HepG2 (cell line): Measurements from ENCODE around the gene LRRC45. TPM values are rescaled to one million over a fixed set of nuclear protein-coding genes. Genes with fewer than 3 reads are reported as not detected.

Experiments used
- AKAP8 ChIP-seq: sonication (generic); formaldehyde crosslinking; IDR thresholded peaks from 2 replicates; pipeline ENCODE4 v1.5.1; 2020; ENCODE audit warnings: mild to moderate bottlenecking, missing genetic modification reagents
- CTCF ChIP-seq: sonication (generic); formaldehyde crosslinking; IDR thresholded peaks from 2 replicates; pipeline ENCODE4 v1.5.0; 2020; ENCODE audit warnings: mild to moderate bottlenecking, missing genetic modification reagents, moderate library complexity
- GTF2F1 ChIP-seq: fragments of 150-350 bp; IDR thresholded peaks from 2 replicates; pipeline ENCODE4 v1.6.1; 2014; ENCODE audit warnings: low read length
- HIVEP1 ChIP-seq: sonication (generic); formaldehyde crosslinking; IDR thresholded peaks from 2 replicates; pipeline ENCODE4 v1.4.0; 2020; ENCODE audit warnings: mild to moderate bottlenecking, missing genetic modification reagents
- HNF4A ChIP-seq: sonication (generic); formaldehyde crosslinking; IDR thresholded peaks from 2 replicates; pipeline ENCODE4 v1.4.0; 2020; ENCODE audit warnings: missing genetic modification reagents
- HNRNPL ChIP-seq: fragments of 200-400 bp; formaldehyde crosslinking; IDR thresholded peaks from 2 replicates; pipeline ENCODE4 v1.6.1; 2017; ENCODE audit warnings: mild to moderate bottlenecking, low read depth, low read length
- HOMEZ ChIP-seq: IDR thresholded peaks from 2 replicates; pipeline ENCODE4 v1.6.1; 2016; ENCODE audit warnings: low read depth
- IRF1 ChIP-seq: sonication (generic); formaldehyde crosslinking; IDR thresholded peaks from 2 replicates; pipeline ENCODE4 v1.4.0; 2020; ENCODE audit warnings: low read depth, mild to moderate bottlenecking, missing genetic modification reagents
- POGK ChIP-seq: sonication (generic); formaldehyde crosslinking; conservative IDR thresholded peaks from 2 replicates; pipeline ENCODE4 v1.8.0; 2022; ENCODE audit warnings: mild to moderate bottlenecking, moderate library complexity, missing genetic modification reagents
- PRPF4 ChIP-seq: fragments of 200-400 bp; formaldehyde crosslinking; IDR thresholded peaks from 2 replicates; pipeline ENCODE4 v1.6.1; 2016; ENCODE audit warnings: low read length, low read depth; ENCODE audit not compliant: poor library complexity, severe bottlenecking
- RBFOX2 ChIP-seq: fragments of 200-400 bp; formaldehyde crosslinking; IDR thresholded peaks from 2 replicates; pipeline ENCODE4 v1.6.1; 2017; ENCODE audit warnings: low read depth, mild to moderate bottlenecking, low read length
- SAP130 ChIP-seq: IDR thresholded peaks from 2 replicates; pipeline ENCODE4 v1.6.1; 2016; ENCODE audit warnings: low read depth
- ZC3H4 ChIP-seq: sonication (generic); formaldehyde crosslinking; IDR thresholded peaks from 2 replicates; pipeline ENCODE4 v1.4.0; 2020; ENCODE audit warnings: missing genetic modification reagents, borderline replicate concordance
- ZFP36L2 ChIP-seq: sonication (generic); formaldehyde crosslinking; IDR thresholded peaks from 2 replicates; pipeline ENCODE4 v1.4.0; 2020; ENCODE audit warnings: missing genetic modification reagents
- ZNF121 ChIP-seq: sonication (generic); formaldehyde crosslinking; IDR thresholded peaks from 2 replicates; pipeline ENCODE4 v1.5.0; 2020; ENCODE audit warnings: mild to moderate bottlenecking, missing genetic modification reagents
- ZNF331 ChIP-seq: sonication (generic); formaldehyde crosslinking; IDR thresholded peaks from 2 replicates; pipeline ENCODE4 v1.4.0; 2020; ENCODE audit warnings: missing genetic modification reagents
- ZNF605 ChIP-seq: sonication (generic); formaldehyde crosslinking; IDR thresholded peaks from 2 replicates; pipeline ENCODE4 v1.8.0; 2022; ENCODE audit warnings: mild to moderate bottlenecking, missing genetic modification reagents
- ZSCAN30 ChIP-seq: sonication (generic); formaldehyde crosslinking; IDR thresholded peaks from 2 replicates; pipeline ENCODE4 v1.5.0; 2020; ENCODE audit warnings: mild to moderate bottlenecking, missing genetic modification reagents
- polyA plus RNA-seq, 8 experiments: library from polyadenylated mRNA; depleted of rRNA in 3 of 8; stranded (reverse) in 7 of 8; unstranded in 1 of 8; fragments of >200 nt; fragmentation: Illumina TruSeq in 4 of 8; extraction: Trizol in 4 of 8; gene quantifications; 2 replicates each; pipeline versions ENCODE4 v1.2.1 to v1.2.3, GENCODE V29; 2011 to 2016; ENCODE audit warnings: low read depth in 4 of 8, missing spikeins in 1 of 8, mixed read lengths in 1 of 8; ENCODE audit not compliant: insufficient read depth in 1 of 8
- total RNA-seq, 5 experiments: library from RNA; depleted of rRNA; stranded (reverse); fragments of >200 nt; fragmentation: Illumina TruSeq; extraction: Trizol; gene quantifications; 2 replicates each; pipeline ENCODE4 v1.2.3, GENCODE V29; 2016; ENCODE audit warnings: low read depth in 1 of 5

LRRC45 gene
- total and polyA plus RNA-seq, 2 of the 13 experiments (the other 11 are each of a cell fraction or from before 2014, with no cell fraction given) = 11.6 to 48.1 TPM

GRCh38 chr17:82019690-82020571 lies 3.2 kb upstream of the LRRC45 start (continued):
- TF ChIP-seq RBFOX2 (peak; percentile 68), ZNF605 (CRISPR knock-in tag) (no peak), CTCF (CRISPR knock-in tag) (peak; percentile 96), POGK (CRISPR knock-in tag) (no peak), ZNF331 (CRISPR knock-in tag) (peak; percentile 69), PRPF4 (no peak), IRF1 (CRISPR knock-in tag) (no peak), GTF2F1 (no peak), HNF4A (CRISPR knock-in tag) (no peak), AKAP8 (CRISPR knock-in tag) (peak; percentile 21), SAP130 (CRISPR knock-in tag) (peak; percentile 76), ZNF121 (peak; percentile 55; the same call in 1 of the 2 replicates), HNRNPL (peak; percentile 100), HIVEP1 (CRISPR knock-in tag) (no peak), ZFP36L2 (CRISPR knock-in tag) (no peak), ZSCAN30 (CRISPR knock-in tag) (no peak), HOMEZ (CRISPR knock-in tag) (0 out of 2 replicates have a peak, but pooled peaks have one; percentile 8), ZC3H4 (CRISPR knock-in tag) (no peak)
